PFSK-1 (cell line): ENCODE data around the gene PTTG1IP.

Experiments used
- FOXP2 ChIP-seq: optimal IDR thresholded peaks from 2 replicates; pipeline ENCODE3; 2011; ENCODE audit warnings: borderline replicate concordance, control low read depth, inconsistent platforms; ENCODE audit not compliant: insufficient read depth; ENCODE audit errors: extremely low read length, extremely low read depth
- POLR2AphosphoS5 ChIP-seq: IDR thresholded peaks from 2 replicates; pipeline ENCODE4 v1.6.1; 2012; ENCODE audit warnings: low read depth, mild to moderate bottlenecking, control low read depth, low read length, moderate library complexity
- REST ChIP-seq, 2 experiments: IDR thresholded peaks; 2 replicates each; pipeline versions ENCODE4 v1.6.1 to v1.8.0; 2011 to 2012; ENCODE audit warnings: low read depth in 2 of 2, low read length in 2 of 2, control low read depth in 1 of 2, inconsistent platforms in 1 of 2, mild to moderate bottlenecking in 1 of 2, moderate library complexity in 1 of 2; ENCODE audit not compliant: insufficient read depth in 1 of 2
- SIN3A ChIP-seq: IDR thresholded peaks from 2 replicates; pipeline ENCODE4 v1.6.1; 2012; ENCODE audit warnings: mild to moderate bottlenecking, low read length, moderate library complexity, borderline replicate concordance; ENCODE audit not compliant: insufficient read depth
- TAF1 ChIP-seq: IDR thresholded peaks from 2 replicates; pipeline ENCODE4 v1.6.1; 2012; ENCODE audit warnings: low read length, control low read depth, borderline replicate concordance; ENCODE audit not compliant: insufficient read depth

The PTTG1IP gene

DNA sequence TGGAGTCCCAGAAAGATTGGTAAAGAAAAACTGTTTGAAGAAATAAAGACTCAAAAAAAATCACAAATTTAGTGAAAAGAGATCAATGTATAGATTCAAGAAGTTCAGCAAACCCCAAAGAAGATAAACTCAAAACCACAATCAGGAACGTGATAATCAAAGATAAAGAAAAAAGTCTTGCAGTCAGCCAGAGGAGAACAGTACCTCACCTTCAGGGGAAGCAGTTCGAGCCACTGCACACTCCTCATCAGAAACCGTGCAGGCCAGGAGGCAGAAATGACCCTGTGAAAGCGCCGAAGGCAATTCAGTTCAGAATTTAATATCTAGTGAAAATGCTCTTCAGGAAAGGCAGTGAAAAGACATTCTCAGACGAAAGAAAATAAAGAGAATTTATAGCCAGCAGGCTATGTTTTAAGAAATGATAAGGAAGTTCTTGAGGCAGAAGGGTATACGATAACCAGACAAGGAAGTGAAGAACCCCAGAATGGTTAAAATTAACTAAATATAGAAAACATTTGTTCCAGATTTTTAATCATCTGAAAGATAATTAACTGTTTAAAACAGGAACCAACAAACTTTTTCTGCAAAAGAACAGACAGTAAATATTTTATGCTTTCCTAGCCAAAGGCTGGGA, 42.1 kb downstream of the PTTG1IP start:
- no peak for TF ChIP-seq FOXP2
- TF ChIP-seq TAF1: no peak
- TF ChIP-seq POLR2AphosphoS5: no peak
- TF ChIP-seq REST (IDR thresholded peaks at IDR 0.05; ENCODE audit: insufficient read depth in 1 of 2, low read depth in 2 of 2, low read length in 2 of 2): no peak
- TF ChIP-seq SIN3A: no peak

GRCh38 chr21:44829507-44830092, 43.9 kb downstream of the PTTG1IP start:
- TF ChIP-seq POLR2AphosphoS5: no peak
- no peak for TF ChIP-seq REST (IDR thresholded peaks at IDR 0.05; ENCODE audit: insufficient read depth in 1 of 2, low read depth in 2 of 2, low read length in 2 of 2)
- TF ChIP-seq TAF1: no peak
- TF ChIP-seq FOXP2: no peak
- TF ChIP-seq SIN3A: no peak

GRCh38 chr21:44828362-44829056, 45.0 kb downstream of the PTTG1IP start:
- no peak for TF ChIP-seq TAF1
- no peak for TF ChIP-seq FOXP2
- TF ChIP-seq POLR2AphosphoS5: no peak
- TF ChIP-seq SIN3A: no peak
- no peak for TF ChIP-seq REST (IDR thresholded peaks at IDR 0.05; ENCODE audit: insufficient read depth in 1 of 2, low read depth in 2 of 2, low read length in 2 of 2)

GRCh38 chr21:44823179-44823660, 50.3 kb downstream of the PTTG1IP start:
- TF ChIP-seq POLR2AphosphoS5: no peak
- TF ChIP-seq FOXP2: no peak
- no peak for TF ChIP-seq TAF1
- no peak for TF ChIP-seq REST (IDR thresholded peaks at IDR 0.05; ENCODE audit: insufficient read depth in 1 of 2, low read depth in 2 of 2, low read length in 2 of 2)
- no peak for TF ChIP-seq SIN3A
